HG02588 (cell line): ENCODE measurements around the gene PRMT7.
A peak's percentile ranks its signal among the peaks of the same experiment; 100 is the strongest.
"Not testable (repeated sequence)": the region's sequence is repeated elsewhere in the genome, so short reads cannot be mapped to it uniquely, and the experiment has no call there.

Experiments
- ATAC-seq: cut with Tn5 transposase; IDR thresholded peaks from one replicate; pipeline ENCODE4 v1.9.1; 2021; ENCODE audit warnings: mild to moderate bottlenecking, moderate library complexity; ENCODE audit not compliant: unreplicated experiment

The PRMT7 gene

DNA sequence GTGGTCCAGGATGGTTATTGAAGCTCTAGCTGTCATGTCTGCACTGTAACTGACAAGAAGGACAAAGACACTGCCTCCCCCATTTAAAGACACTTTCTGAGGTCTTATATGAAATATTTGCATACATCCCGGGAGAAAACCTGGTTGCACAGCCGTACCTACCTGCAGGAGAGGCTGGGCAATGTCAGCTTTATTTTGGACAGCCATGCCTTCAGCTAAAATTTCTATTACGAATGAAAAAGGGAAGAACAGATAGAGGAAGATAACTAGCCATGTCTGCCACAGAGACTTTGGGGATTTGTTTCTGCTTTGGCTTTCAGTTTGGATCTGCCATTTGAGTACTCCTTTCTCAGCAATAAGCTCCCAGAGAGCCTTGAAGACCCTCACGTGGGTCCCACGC lies 27.5 kb upstream of the PRMT7 start:
- no peak for ATAC-seq

DNA sequence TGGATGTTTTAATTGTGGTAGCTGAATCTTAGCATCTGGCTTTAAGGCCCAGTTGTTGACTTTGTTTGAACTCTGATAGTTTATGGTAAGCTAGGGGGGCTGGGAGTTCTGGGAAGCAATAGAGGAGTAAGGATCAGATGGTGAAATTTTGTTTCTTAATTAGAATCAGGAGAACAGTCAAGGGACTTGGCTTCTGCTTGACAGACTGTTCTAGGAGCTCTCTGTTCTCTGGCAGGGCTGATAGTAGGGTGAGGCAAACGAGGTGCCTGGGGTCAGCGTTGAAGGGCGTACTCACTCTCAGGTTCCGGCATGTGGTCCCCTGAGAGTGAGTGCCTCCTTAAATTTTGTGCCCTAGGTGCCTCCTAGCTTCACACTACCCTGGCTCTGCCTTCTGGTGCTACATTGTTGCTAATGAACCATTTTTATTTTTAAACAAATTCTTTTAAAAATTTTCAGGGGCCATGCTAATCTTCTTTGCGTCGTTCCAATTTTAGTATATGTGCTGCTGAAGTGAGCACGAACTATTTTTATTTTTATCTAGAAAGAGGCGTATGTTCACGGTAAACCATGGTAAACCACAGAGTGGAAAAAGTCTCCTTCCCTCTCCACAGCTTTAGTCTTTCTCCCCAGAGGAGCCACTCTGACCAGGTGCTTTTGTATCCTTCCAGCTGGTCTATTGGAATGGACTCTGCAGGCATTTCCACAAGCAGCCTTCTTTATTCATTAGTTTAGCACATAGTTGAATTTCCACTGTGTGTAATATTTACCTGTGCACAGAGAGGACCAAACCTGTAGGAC lies 26.8 kb upstream of the PRMT7 start:
- peak; percentile 44 for ATAC-seq

DNA sequence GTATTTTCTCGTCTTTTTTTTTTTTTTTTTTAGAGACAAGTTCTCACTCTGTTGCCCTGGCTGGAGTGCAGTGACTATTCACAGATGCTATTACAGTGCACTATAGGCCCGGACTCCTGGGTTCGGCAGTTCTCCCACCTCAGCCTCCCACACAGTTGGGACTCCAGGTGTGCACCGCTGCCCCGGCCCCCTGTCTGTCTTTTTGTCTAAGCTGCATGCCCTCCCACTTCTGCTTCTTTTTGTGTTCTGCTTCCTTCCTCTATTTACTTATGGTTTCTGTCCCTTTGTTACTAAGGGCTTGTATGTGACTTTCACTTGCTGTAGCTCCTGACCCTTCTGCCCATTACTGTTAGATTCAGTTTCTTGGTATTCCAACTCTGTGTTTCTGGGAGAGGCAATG lies 26.0 kb upstream of the PRMT7 start:
- peak; percentile 53 for ATAC-seq

DNA sequence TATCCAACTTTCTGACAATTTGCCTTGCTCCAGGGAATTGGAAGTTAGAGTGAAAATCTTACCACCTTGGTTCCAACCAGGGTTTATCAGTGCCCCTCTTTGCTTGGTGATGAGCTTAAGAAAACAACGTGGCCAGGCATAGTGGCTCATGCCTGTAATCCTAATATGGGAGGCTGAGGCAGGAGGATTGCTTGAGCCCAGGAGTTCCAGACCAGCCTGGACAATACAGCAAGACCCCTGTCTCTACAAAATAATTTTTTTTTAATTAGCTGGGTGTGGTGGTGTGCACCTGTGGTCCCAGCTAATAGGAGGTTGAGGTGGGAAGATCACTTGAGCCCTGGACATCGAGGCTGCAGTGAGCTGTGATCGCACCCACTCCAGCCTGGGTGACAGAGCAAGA lies 25.1 kb upstream of the PRMT7 start:
- ATAC-seq, result no peak

DNA sequence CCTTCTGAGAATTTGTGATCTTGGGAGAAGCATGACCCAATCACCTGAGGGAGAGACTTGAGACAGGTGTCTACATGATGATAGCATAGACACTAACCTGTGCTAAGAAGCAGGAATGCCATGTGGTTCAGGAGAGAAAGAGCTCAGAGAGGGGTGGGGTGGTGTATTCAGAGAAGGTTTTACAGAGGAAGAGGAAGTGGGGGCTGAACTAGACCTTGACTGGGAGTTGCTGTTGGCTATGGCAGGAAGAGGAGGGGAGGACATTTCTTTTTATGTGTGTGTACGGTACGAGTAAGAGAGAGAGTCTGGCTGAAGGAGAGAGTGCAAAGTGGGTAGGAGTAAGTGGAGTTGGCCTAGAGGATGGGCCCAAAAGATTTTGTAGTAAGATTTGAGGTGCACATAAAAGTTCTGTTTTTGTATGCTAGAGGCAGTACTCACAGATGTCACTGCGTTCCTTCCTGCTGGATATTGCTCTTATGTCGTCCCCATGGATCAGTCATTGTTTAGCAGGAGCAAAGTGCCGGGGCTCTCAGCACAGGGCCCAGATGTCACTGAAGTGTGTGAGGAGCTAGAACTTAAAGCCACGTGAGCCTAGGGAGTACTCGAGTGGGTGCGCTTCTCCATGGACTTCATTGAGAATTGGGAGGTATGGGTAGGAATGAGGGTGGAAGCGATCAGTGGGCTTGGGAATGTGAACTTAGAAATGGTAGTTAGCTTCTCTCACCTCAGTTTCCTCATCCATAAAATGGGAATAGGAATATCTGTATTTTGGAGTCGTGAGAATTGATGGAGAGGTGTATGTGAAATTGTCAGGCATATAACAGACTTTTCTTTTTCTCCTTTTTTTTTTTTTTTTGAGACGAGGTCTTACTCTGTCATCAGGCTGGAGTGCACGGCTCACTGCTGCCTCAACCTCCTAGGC lies 24.4 kb upstream of the PRMT7 start:
- no peak for ATAC-seq

DNA sequence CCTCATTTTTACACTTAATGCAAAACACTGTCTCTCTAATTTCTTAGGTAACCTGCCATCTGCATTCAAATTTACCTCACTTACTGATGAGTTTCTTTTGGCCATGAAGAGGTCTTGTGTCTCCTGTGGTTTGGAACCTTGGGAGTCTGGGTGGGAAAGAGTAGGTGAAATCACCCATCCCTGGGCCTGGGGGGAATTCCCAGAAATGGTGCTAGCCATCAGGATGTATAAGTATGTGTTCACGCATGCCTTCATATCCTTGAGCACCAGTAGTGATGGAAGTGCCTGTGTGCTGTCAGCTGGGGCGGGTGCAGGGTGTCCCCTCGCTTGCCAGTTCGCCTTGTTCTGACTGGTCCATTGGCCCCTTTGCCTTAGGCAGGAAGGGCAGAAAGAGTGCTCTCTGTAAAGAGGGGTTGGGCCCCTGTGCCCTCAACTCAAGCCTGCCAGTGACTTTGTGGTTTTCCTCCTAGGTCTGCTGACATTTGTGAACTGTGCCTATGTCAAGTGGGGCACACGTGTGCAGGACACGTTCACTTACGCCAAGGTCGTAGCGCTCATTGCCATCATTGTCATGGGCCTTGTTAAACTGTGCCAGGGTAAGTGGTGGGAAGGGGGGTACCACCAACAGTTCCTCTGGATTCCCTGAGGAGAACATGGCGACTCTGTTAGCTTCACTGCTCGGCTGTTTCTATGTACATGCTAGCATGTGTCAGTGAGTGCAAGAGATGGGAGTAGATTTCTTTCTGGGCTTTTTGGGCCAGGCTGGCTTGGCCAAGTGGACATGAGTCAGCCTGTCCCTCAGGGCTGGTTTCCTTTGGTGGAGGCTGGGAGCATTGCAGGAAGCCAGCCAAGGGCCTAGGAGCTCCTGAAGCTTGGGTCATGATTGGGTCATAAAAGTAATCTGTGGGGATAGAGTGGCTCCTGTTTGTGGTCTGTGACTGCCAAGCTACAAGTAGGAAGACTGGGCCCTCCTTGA lies 23.3 kb upstream of the PRMT7 start:
- ATAC-seq, result no peak

DNA sequence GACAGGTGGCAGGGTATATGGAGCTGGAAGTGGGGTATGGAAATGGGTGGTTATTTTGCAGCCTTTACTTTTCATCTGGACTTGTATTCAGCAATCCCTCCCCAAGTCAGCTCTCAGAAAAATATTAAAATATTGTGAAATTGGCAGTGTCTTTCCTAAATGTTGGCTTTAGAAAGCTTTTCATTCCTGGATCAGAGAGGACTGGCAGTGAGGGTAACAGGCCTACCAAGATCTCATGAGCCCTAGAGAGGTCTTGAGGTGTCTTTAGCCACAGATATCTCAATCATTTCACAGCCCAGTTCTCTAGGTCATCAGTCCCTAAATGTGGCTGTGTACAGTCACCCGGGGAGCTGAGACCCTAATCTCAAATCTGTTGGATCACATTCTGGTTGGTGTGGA lies 22.6 kb upstream of the PRMT7 start:
- no peak for ATAC-seq

DNA sequence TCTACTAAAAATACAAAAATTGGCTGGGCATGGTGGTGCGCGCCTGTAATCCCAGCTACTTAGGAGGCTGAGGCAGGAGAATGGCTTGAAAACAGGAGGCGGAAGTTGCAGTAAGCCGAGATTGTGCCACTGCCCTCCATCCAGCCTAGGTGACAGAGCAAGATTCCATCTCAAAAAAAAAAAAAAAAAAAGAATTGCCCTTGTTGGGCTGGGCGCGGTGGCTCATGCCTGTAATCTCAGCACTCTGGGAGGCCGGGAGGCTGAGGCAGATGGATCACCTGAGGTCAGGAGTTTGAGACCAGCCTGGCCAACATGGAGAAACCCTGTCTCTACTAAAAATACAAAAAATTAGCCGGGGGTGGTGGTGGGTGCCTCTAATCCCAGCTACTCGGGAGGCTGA lies 22.0 kb upstream of the PRMT7 start:
- ATAC-seq, result not testable (repeated sequence)

DNA sequence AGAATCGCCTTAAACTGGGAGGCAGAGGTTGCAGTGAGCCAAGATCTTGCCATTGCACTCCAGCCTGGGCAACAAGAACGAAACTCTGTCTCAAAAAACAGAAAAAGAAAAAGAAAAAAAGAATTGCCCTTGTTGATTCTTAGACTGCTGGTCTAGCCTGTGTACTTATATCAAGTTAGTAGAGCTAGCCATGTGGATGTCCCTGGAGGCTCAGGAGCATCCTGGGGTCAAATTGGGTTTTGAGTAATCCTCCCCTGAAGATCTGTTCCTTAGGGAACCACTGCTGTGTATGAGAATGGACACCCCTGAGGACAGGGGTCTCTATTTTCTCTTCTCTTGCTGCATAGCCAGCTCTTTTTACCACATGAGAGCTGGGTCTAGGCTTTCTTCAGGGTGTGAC lies 21.6 kb upstream of the PRMT7 start:
- no peak for ATAC-seq

DNA sequence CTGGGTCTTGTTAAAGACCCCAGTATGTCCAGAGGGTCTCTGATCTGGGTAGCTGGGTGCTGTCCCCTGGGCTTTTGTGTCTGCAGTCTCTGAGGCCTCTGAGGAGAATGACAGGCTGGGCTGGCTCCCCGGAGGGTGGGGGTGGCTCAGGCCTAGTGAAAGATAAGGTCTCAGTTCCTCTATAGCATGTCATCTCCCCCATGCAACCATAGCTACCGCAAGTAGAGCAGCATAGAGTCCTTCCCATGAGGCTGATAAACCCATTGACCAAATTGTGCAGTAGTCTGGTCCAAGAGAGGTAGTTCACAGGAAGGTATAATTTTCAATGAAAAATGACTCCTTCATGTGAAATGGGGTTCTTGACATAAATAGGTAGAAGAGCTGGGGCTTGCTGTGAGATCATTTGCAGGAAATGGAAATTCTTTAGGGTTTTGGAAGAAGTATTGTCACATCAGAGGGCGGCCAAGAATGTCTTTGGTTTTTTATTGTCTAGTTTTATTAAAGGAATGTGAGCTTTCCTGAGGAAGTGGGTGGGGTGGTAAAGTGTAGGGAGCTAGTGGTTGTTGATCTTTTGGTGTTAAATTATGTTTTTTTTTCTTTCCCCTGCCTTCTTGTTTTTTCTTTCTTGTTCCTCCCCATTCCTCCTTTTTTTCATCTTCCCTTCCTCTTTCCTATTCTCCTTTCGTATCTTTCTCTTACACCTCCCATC lies 21.0 kb upstream of the PRMT7 start:
- peak; percentile 67 for ATAC-seq

DNA sequence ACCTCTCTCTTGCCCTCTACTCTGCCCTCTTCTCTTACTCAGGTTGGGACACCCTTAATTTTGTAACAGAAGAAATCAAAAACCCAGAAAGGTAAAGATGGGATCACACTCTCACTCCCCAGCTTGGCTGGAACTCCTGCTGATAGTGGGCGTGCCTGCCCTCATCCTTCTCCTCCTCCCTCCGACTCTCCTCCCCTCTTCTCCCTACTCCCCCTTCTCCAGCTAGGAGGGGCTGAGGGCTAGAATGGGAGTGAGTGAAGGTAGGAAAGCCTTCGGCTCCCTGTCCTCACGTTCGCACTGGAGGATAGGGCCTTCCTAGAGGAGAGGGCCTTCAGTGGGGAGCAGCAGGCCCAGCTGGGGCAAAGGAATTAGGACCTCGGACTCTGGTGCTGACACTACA lies 20.4 kb upstream of the PRMT7 start:
- ATAC-seq, result no peak

DNA sequence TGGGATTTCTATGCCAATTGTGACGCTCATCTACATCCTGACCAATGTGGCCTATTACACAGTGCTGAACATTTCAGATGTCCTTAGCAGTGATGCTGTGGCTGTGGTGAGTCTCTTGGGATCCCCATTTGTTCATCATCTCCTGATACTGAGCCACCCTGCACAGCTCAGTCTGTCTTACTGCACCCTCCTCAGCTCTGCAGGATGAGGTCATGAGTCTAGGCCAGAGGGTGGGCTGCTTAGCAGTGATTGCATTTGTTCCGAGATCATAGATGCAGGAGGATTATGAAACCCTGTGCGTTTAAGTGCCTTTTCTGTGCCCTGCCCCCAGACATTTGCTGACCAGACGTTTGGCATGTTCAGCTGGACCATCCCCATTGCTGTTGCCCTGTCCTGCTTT lies 19.6 kb upstream of the PRMT7 start:
- no peak for ATAC-seq

DNA sequence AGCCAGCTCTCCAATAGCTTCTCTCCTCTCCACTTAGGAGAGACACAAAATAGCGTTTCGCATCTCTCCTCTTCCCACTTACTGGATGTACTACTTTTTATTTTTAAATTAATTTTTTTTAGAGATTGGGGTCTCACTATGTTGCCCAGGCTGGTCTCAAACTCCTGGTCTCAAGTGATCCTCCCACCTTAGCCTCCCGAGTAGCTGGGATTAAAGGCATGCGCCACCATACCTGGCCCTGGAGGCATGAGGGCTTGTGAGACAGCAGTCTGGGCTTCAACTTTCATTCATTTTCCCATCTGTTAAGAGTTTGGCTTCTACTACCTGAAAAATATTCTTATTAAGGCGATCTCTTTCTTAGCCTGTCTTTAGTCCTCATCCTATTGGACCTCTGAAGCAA lies 18.4 kb upstream of the PRMT7 start:
- ATAC-seq, result no peak

DNA sequence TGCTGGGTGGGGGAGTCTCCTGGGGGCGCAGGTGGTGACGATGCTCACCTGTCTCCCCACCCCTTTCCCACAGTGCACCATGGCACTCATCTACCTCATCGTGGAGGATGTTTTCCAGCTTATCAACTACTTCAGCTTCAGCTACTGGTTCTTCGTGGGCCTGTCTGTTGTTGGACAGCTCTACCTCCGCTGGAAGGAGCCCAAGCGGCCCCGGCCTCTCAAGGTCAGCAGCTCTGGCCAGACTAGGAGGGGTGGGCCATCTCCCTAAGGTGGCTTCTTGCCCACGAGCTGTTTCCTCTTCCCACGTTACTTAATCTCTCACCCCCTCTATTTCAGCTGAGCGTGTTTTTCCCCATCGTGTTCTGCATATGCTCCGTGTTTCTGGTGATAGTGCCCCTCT lies 14.5 kb upstream of the PRMT7 start:
- no peak for ATAC-seq

DNA sequence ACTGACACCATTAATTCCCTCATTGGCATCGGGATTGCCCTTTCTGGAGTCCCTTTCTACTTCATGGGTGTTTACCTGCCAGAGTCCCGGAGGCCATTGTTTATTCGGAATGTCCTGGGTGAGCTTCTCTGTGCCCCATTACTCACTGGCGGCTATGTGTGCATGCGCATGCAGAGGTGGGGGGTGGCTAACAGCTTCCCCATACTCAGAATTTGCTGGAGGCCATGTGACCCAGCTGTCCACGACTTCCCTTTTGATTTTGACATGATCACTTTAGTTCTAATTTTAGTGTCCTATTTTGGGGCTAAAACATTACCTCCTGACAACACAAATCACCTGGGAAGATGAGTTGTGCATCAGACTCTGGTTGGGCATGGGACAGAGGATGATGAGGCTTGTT lies 14.1 kb upstream of the PRMT7 start:
- ATAC-seq, result no peak

DNA sequence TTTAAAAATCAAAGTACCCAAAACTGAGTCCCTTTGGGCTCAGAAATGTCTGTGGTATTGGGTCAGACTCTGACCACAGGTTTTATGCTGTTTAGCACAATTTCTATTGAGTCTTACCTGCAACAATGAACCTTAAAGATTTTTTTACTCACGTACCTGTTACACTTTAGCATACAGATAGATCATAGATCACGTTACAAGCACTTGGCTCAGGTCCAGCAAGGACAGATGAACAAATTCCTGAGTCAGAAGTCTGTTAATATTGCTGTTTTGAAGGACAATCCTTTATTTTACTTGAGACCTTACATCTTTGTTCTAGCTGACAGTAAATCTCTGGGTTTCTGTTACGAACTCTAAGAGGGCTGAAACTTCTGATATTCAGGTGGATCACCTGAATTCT lies 12.9 kb upstream of the PRMT7 start:
- no peak for ATAC-seq

DNA sequence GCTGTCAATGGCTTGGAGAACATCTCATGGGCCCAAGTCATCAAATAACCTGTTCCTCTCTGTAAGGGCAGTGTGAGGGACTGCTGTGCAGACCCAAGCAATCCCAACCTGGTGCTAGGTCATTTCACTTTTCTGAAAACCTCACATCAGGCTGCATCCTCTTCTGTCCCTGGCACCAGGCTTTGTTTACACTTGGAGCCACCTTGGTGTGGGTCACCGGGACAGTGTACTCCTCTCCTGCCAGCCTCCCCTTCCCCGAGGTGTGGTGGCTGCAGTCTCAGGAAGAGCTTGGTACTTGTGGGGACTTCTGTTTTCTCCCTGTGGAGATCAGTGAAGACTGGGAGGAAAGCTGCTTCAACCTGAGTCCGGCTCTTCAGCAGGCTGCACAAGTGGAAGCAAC lies 12.5 kb upstream of the PRMT7 start:
- ATAC-seq, result no peak

DNA sequence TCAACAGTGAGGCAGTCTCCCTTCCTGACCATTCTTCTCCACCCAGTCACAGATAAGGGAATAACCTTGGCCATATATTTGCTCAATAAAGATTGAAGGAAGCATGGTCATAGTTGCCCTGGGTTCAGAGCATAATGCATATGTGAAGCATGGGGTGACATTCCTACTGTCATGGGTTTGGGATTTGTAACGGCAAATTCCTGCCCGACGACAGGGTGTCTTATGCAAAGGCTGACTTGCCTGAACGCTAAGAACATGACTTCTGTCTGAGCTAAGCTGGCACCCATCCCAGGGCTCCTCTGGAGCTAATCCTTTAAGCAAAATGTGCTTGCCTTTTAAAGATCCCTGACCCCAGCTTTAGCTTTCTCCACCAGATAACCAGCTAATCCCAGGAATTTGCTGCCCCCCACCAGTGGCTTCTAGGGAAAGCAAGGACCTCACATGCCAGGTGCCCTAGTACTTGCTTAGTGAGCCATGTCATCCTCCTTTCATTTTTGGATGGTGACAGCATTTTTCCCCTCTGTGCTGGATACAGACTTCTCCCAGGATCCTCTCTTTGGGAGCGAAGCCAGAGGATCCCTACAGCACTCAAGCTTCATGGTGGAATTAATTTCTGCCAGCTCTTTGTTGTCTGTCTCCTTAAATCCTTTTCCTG lies 11.8 kb upstream of the PRMT7 start:
- no peak for ATAC-seq

DNA sequence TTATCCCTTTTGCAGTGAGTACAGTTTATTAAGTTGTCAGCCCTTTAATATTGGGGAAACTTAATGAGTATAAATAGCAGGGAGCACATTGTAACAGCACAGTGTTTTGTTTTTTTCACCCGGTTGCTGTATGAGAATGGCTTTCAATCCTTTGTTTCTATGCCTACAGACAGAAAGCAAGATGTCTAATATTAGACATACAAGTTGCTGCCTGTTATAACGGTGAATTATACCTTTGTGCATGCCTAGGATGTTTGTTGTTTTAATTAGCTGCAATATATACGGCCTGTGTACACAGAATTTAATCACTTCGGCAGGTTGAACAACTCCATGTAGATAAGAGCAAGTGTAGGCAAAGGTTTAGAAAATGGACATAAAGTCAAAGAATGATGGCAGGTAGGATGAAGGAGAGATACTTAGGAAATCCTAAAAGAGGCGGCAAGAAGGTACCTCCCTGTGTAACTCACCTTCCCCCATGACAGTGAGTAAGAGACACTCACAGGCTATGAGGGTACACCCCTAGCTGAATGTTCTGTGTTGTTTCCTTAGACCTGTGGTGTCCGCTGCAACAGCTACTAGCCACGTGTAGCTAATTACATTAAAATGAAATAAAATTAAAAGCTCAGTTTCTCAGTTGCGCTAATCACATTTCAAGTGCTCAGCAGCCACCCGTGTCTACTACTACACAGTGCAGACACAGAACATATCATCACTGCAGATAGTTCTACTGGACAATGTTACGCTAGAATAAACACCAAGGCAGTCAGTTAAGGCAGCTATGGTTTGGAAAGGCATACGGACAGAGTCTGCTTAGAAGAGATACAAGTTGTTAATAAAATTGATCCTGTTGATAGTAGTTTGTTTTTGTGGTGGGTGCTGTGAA lies 11.0 kb upstream of the PRMT7 start:
- no peak for ATAC-seq
